ENCODE measurements around the gene HSD17B7.

The HSD17B7 gene

DNA sequence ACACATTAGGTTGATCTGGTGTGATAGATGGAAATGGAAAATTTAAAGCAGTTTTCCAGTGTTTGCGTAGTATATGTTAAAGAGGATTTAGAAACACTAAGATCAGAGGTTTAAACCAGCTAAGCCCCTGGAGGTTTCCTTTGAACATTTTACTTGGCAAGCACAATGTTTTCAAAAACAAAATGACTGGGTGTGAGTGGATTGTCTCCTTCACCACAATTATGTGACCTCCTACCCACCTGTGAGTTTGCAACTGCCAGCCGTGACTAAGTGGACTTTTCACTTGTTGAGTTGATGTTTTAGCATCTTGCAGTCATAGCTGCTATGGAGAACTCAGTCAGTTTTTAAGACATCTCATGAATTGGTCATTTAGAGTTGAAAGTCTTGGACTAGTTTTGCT is 65.8 kb downstream of the HSD17B7 start:
- no peak overlapping the region for H3K4me3 ChIP-seq (ENCODE audit: low read length)
- TF ChIP-seq, protein P1, sequence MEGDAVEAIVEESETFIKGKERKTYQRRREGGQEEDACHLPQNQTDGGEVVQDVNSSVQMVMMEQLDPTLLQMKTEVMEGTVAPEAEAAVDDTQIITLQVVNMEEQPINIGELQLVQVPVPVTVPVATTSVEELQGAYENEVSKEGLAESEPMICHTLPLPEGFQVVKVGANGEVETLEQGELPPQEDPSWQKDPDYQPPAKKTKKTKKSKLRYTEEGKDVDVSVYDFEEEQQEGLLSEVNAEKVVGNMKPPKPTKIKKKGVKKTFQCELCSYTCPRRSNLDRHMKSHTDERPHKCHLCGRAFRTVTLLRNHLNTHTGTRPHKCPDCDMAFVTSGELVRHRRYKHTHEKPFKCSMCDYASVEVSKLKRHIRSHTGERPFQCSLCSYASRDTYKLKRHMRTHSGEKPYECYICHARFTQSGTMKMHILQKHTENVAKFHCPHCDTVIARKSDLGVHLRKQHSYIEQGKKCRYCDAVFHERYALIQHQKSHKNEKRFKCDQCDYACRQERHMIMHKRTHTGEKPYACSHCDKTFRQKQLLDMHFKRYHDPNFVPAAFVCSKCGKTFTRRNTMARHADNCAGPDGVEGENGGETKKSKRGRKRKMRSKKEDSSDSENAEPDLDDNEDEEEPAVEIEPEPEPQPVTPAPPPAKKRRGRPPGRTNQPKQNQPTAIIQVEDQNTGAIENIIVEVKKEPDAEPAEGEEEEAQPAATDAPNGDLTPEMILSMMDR (conservative IDR thresholded peaks at IDR 0.05; ENCODE audit: low read depth, low read length): no peak
- peak; percentile 98 for DNase-seq (ENCODE audit: low read depth)

DNA sequence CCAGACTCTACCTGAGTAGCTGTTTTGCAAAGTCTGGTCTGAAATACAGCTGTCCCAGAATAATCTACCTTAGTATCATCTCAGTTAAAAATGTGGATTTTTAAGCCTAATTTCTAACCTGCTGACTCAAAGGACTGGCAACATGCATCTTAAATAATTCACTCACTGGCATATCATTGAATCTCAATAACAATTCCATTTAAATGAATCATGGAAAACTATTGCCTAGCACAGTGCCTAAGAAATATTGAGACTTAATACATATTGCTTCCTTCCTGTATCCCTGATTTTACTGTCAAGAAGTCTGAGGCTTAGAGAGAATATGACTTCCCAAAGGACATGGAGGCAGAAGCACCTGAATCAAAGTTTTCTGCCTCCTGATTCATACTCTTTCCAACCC is 67.3 kb downstream of the HSD17B7 start:
- DNase-seq (ENCODE audit: low read depth): no peak

DNA sequence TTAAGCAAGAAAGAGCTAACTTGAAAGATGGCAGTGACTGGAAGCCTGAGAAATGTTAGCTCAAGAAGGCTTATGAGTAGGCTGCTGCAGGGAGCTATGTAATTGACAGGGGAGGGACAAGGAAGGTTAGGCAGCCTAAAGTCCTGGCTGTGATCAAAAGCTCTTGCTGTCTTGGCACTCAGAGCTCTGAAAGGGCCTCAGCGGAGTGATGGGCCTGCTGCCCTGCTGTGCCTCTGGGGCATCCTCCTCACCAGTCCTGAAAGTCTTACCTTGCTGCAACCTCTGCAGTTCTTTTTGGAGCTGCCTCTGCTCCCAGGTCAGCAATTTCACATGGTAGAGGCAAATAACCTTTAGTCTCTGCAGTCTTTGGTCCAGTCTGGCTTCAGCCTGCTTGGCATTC is 68.7 kb downstream of the HSD17B7 start:
- TF ChIP-seq, protein P1 (conservative IDR thresholded peaks at IDR 0.05; ENCODE audit: low read depth, low read length): no peak
- no peak overlapping the region for H3K4me3 ChIP-seq (ENCODE audit: low read length)
- no peak for DNase-seq (ENCODE audit: low read depth)

More for the DNA sequence above, 67.3 kb downstream of the HSD17B7 start:
- TF ChIP-seq, protein P1 (conservative IDR thresholded peaks at IDR 0.05; ENCODE audit: low read depth, low read length): no peak
- no peak overlapping the region for H3K4me3 ChIP-seq (ENCODE audit: low read length)

DNA sequence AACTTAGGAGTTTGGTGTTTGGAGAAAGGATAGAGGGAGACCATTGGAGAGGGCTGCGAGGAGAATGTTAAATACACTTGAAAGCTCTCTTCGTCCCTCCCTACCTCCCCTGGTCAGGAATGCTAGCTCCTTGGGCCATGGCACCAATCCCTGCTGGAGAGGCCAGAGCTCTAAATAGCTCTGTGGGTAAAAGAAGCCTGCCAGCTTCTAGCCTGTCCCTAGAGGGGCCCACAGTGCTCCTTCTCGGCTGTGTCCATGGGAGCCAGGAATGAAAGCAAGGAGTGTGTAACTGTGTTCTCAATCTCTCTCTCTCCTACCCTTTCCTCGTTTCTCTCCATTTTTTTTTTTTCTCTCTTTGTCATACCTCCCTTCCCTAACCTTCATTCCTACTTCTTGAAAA is 70.6 kb downstream of the HSD17B7 start, which contains the start of gene CCDC190:
Gene CCDC190, minus strand, starts transcription at position 75 of the 400 bp plus-strand sequence. CDS start 1,529 bp downstream, outside the sequence.
- no peak for DNase-seq (ENCODE audit: low read depth)
- no peak within 1 kb of the TSS for H3K4me3 ChIP-seq (ENCODE audit: low read length)
- TF ChIP-seq, protein P1 (conservative IDR thresholded peaks at IDR 0.05; ENCODE audit: low read depth, low read length): no peak

DNA sequence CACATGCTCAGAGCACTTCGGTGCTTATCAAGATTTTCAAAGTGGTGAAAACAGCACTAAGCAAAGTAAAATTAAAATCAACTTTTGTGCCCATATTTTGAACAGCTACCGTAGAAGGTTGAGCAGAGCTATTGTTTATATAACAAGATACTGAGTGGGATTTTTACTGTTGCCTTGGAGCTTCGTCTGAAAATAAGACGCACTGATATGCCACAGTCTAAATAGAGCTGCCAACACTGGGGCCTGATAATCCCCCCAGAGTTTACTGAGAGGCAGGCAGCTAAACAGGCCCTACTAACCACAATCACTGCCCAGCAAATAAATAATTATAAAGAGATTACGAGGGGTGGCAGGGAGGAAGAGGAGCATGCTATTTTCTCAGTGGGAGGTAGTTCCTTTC is 71.1 kb downstream of the HSD17B7 start:
- DNase-seq (ENCODE audit: low read depth): no peak
- TF ChIP-seq, protein P1 (conservative IDR thresholded peaks at IDR 0.05; ENCODE audit: low read depth, low read length): no peak

More for the DNA sequence above, 71.1 kb downstream of the HSD17B7 start:
- H3K4me3 ChIP-seq (ENCODE audit: low read length): no peak overlapping the region

All from retinal pigment epithelial cell (primary cell).